Mammary epithelial cell (primary cell): Measurements from ENCODE around the gene PCDHGB4.
"Not testable (repeated sequence)": the region's sequence is repeated elsewhere in the genome, so short reads cannot be mapped to it uniquely, and the experiment has no call there.

Source experiments
- EZH2 ChIP-seq: IDR thresholded peaks from 2 replicates; pipeline ENCODE4 v1.6.1; 2012; ENCODE audit warnings: low read length, inconsistent platforms, borderline replicate concordance
- TF ChIP-seq, protein P1 (sequence below), 2 donors: IDR thresholded peaks in 1 of 2; conservative IDR thresholded peaks in 1 of 2; 2 replicates each; pipeline ENCODE4 v1.5.1; 2011 to 2012; ENCODE audit warnings: inconsistent platforms in 2 of 2, low read length in 2 of 2, mild to moderate bottlenecking in 2 of 2, control low read depth in 1 of 2, low read depth in 1 of 2; ENCODE audit not compliant: insufficient read depth in 1 of 2; ENCODE audit errors: extremely low read depth in 1 of 2

DNA sequence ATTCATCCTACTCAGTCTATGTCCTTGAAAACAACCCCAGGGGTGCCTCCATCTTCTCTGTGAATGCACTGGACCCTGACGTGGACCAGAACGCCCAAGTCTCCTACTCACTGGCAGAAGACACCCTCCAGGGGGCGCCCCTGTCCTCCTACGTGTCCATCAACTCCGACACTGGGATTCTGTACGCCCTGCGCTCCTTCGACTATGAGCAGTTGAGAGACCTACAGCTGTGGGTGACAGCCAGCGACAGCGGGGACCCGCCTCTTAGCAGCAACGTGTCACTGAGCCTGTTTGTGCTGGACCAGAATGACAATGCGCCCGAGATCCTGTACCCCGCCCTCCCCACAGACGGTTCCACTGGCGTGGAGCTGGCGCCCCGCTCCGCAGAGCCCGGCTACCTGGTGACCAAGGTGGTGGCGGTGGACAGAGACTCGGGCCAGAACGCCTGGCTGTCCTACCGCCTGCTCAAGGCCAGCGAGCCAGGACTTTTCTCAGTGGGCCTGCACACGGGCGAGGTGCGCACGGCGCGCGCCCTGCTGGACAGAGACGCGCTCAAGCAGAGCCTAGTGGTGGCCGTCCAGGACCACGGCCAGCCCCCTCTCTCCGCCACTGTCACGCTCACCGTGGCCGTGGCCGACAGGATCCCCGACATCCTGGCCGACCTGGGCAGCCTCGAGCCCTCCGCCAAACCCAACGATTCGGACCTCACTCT lies 11.9 kb upstream of the PCDHGB4 start:
- TF ChIP-seq, protein P1, sequence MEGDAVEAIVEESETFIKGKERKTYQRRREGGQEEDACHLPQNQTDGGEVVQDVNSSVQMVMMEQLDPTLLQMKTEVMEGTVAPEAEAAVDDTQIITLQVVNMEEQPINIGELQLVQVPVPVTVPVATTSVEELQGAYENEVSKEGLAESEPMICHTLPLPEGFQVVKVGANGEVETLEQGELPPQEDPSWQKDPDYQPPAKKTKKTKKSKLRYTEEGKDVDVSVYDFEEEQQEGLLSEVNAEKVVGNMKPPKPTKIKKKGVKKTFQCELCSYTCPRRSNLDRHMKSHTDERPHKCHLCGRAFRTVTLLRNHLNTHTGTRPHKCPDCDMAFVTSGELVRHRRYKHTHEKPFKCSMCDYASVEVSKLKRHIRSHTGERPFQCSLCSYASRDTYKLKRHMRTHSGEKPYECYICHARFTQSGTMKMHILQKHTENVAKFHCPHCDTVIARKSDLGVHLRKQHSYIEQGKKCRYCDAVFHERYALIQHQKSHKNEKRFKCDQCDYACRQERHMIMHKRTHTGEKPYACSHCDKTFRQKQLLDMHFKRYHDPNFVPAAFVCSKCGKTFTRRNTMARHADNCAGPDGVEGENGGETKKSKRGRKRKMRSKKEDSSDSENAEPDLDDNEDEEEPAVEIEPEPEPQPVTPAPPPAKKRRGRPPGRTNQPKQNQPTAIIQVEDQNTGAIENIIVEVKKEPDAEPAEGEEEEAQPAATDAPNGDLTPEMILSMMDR (conservative IDR thresholded peaks at IDR 0.05 in 1 of 2, IDR thresholded peaks at IDR 0.05 in 1 of 2; ENCODE audit: extremely low read depth in 1 of 2, insufficient read depth in 1 of 2, low read depth in 1 of 2, low read length in 2 of 2): not testable (repeated sequence)
- not testable (repeated sequence) for TF ChIP-seq EZH2
